WTC11 (cell line): Measurements from ENCODE around the gene CRTC3. TPM values are rescaled to one million over a fixed set of nuclear protein-coding genes. Genes with fewer than 3 reads are reported as not detected.

Experiments used
- ATAC-seq: fragments of 200-7000 bp; cut with Tn5 transposase; 2 replicates; pipeline ENCODE4 v1.10.0; 2021; ENCODE audit warnings: mild to moderate bottlenecking, moderate library complexity
- CTCF ChIA-PET: fragments of 300-600 bp; sonication (Branson Sonifier 250); formaldehyde crosslinking; loops from one replicate; lab custom pipeline; 2021; ENCODE audit warnings: antibody characterized with exemption; lab: Charles Lee
- POLR2A ChIA-PET: fragments of 350-600 bp; sonication (Branson Sonifier 250); formaldehyde crosslinking; loops from one replicate; lab custom pipeline; 2021; ENCODE audit warnings: antibody characterized with exemption; lab: Charles Lee
- DNase-seq: peaks from one replicate; pipeline ENCODE4 v3.0.0; 2021; ENCODE audit warnings: low spot score
- H3K27ac Mint-ChIP-seq: 2 replicates; pipeline ENCODE4 v1.8.0; 2021; ENCODE audit warnings: mixed read lengths
- H3K27me3 Mint-ChIP-seq: 2 replicates; pipeline ENCODE4 v1.8.0; 2021; ENCODE audit warnings: low read depth, mild to moderate bottlenecking, moderate library complexity, mixed read lengths
- H3K36me3 Mint-ChIP-seq: 2 replicates; pipeline ENCODE4 v1.8.0; 2021; ENCODE audit warnings: mixed read lengths
- H3K4me1 Mint-ChIP-seq: 2 replicates; pipeline ENCODE4 v1.8.0; 2022; ENCODE audit warnings: mixed read lengths
- H3K4me3 Mint-ChIP-seq: 2 replicates; pipeline ENCODE4 v1.8.0; 2021; ENCODE audit warnings: mild to moderate bottlenecking, moderate library complexity, mixed read lengths
- H3K9me3 Mint-ChIP-seq: 2 replicates; pipeline ENCODE4 v1.8.0; 2021; ENCODE audit warnings: mixed read lengths
- ATF1 ChIP-seq: sonication (generic); formaldehyde crosslinking; IDR thresholded peaks from 2 replicates; pipeline ENCODE4 v1.8.1; 2023; ENCODE audit warnings: mild to moderate bottlenecking, moderate library complexity, missing genetic modification reagents
- IRF2 ChIP-seq: sonication (generic); formaldehyde crosslinking; IDR thresholded peaks from 2 replicates; pipeline ENCODE4 v1.8.0; 2022; ENCODE audit warnings: low read depth, missing genetic modification reagents, borderline replicate concordance
- JAZF1 ChIP-seq: fragments of 250-450 bp; sonication (Bioruptor Pico); IDR thresholded peaks from 2 replicates; pipeline ENCODE4 v1.9.0; 2021; ENCODE audit warnings: moderate library complexity, mild to moderate bottlenecking, inconsistent platforms
- MYBL2 ChIP-seq: sonication (generic); formaldehyde crosslinking; IDR thresholded peaks from 2 replicates; pipeline ENCODE4 v1.8.1; 2023; ENCODE audit warnings: mild to moderate bottlenecking, moderate library complexity, missing genetic modification reagents
- NFE2L1 ChIP-seq: sonication (generic); formaldehyde crosslinking; IDR thresholded peaks from 2 replicates; pipeline ENCODE4 v1.8.1; 2023; ENCODE audit warnings: missing genetic modification reagents
- NFYB ChIP-seq: sonication (generic); formaldehyde crosslinking; conservative IDR thresholded peaks from 2 replicates; pipeline ENCODE4 v1.8.0; 2022; ENCODE audit warnings: low read depth, missing genetic modification reagents
- RELA ChIP-seq: sonication (generic); formaldehyde crosslinking; IDR thresholded peaks from 2 replicates; pipeline ENCODE4 v1.8.1; 2022; ENCODE audit warnings: missing genetic modification reagents, mild to moderate bottlenecking, borderline replicate concordance
- RORB ChIP-seq: fragments of 250-450 bp; sonication (Bioruptor Pico); IDR thresholded peaks from 2 replicates; pipeline ENCODE4 v1.9.0; 2021; ENCODE audit warnings: mild to moderate bottlenecking
- SOX15 ChIP-seq: fragments of 250-450 bp; sonication (Bioruptor Pico); IDR thresholded peaks from 2 replicates; pipeline ENCODE4 v1.9.0; 2021; ENCODE audit warnings: mild to moderate bottlenecking
- ZNF138 ChIP-seq: sonication (generic); formaldehyde crosslinking; conservative IDR thresholded peaks from 2 replicates; pipeline ENCODE4 v1.8.1; 2022; ENCODE audit warnings: mild to moderate bottlenecking, moderate library complexity, missing genetic modification reagents
- ZNF396 ChIP-seq: fragments of 250-450 bp; sonication (Bioruptor Pico); IDR thresholded peaks from 2 replicates; pipeline ENCODE4 v1.8.0; 2021; ENCODE audit warnings: mild to moderate bottlenecking, moderate library complexity, borderline replicate concordance
- total RNA-seq: library from RNA; stranded (reverse); gene quantifications from 3 replicates; pipeline ENCODE4 v1.2.3, GENCODE V29; 2021
- TF ChIP-seq, protein P1 (sequence below): fragments of 200-600 bp; IDR thresholded peaks from 2 replicates; pipeline ENCODE4 v1.8.0; 2022; ENCODE audit warnings: antibody characterized with exemption
- TF ChIP-seq, protein P2 (sequence below): sonication (generic); formaldehyde crosslinking; IDR thresholded peaks from 2 replicates; pipeline ENCODE4 v1.8.1; 2023; ENCODE audit warnings: mild to moderate bottlenecking, missing genetic modification reagents, moderate library complexity
- TF ChIP-seq, protein P3 (sequence below): fragments of 250-450 bp; sonication (Bioruptor Pico); IDR thresholded peaks from 2 replicates; pipeline ENCODE4 v1.9.0; 2021; ENCODE audit warnings: mild to moderate bottlenecking
- TF ChIP-seq, protein P4 (sequence below): sonication (generic); formaldehyde crosslinking; IDR thresholded peaks from 2 replicates; pipeline ENCODE4 v1.8.1; 2022; ENCODE audit warnings: missing genetic modification reagents, borderline replicate concordance
- TF ChIP-seq, protein P5 (sequence below): sonication (generic); formaldehyde crosslinking; IDR thresholded peaks from 2 replicates; pipeline ENCODE4 v1.8.0; 2023; ENCODE audit warnings: missing genetic modification reagents, mild to moderate bottlenecking, borderline replicate concordance
- TF ChIP-seq, protein P6 (sequence below): sonication (generic); formaldehyde crosslinking; IDR thresholded peaks from 2 replicates; pipeline ENCODE4 v1.8.1; 2023; ENCODE audit warnings: mild to moderate bottlenecking, moderate library complexity, missing genetic modification reagents
- TF ChIP-seq, protein P7 (sequence below): sonication (generic); formaldehyde crosslinking; IDR thresholded peaks from 2 replicates; pipeline ENCODE4 v1.8.1; 2022; ENCODE audit warnings: mild to moderate bottlenecking, missing genetic modification reagents, moderate library complexity, borderline replicate concordance
- TF ChIP-seq, protein P8 (sequence below): sonication (generic); formaldehyde crosslinking; IDR thresholded peaks from 2 replicates; pipeline ENCODE4 v1.8.1; 2022; ENCODE audit warnings: mild to moderate bottlenecking, moderate library complexity, missing genetic modification reagents

CRTC3 gene
- total RNA-seq, 1 experiment from 2014 or later: 8.4 TPM

DNA sequence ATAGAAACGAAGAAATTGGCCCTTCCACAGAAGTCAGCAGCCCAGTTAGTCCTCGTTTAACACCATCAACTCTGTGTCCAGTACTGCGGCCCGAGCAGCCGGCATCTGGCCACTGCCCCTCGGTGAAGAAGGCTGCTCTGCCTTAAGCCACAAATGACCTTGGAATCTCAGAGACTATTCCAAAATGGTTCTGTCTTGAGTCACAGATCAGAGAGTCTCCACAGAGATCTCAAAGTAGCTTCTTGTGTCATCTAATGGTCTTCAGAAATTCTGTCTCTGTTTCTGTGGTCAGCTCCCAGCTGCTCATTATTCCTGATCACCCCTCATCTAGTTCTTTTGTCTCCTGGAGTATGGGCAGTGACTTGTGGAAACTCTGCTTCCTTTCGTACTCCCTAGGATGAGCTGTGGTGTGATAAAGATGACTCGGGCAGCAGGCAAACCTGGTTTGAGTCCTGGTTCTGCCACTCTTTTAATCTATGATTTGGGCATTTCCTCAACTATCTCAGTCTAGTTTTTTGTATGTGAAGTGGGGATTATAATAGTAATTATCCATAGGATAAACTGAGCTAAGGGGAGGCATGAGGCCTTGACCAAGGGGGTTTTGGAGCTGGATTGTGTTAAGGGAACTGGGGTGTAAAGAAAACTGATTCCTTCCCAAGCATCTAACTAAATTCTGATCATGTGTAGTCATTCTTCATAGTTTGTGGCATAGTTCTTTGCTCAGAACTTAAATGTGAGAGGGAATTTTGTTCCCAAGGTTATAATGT is 22.6 kb downstream of the CRTC3 start (continued):
- TF ChIP-seq, protein P1, sequence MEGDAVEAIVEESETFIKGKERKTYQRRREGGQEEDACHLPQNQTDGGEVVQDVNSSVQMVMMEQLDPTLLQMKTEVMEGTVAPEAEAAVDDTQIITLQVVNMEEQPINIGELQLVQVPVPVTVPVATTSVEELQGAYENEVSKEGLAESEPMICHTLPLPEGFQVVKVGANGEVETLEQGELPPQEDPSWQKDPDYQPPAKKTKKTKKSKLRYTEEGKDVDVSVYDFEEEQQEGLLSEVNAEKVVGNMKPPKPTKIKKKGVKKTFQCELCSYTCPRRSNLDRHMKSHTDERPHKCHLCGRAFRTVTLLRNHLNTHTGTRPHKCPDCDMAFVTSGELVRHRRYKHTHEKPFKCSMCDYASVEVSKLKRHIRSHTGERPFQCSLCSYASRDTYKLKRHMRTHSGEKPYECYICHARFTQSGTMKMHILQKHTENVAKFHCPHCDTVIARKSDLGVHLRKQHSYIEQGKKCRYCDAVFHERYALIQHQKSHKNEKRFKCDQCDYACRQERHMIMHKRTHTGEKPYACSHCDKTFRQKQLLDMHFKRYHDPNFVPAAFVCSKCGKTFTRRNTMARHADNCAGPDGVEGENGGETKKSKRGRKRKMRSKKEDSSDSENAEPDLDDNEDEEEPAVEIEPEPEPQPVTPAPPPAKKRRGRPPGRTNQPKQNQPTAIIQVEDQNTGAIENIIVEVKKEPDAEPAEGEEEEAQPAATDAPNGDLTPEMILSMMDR: no peak
- TF ChIP-seq, protein P2, sequence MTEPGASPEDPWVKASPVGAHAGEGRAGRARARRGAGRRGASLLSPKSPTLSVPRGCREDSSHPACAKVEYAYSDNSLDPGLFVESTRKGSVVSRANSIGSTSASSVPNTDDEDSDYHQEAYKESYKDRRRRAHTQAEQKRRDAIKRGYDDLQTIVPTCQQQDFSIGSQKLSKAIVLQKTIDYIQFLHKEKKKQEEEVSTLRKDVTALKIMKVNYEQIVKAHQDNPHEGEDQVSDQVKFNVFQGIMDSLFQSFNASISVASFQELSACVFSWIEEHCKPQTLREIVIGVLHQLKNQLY (CRISPR knock-in tag): no peak
- no peak for TF ChIP-seq JAZF1

DNA sequence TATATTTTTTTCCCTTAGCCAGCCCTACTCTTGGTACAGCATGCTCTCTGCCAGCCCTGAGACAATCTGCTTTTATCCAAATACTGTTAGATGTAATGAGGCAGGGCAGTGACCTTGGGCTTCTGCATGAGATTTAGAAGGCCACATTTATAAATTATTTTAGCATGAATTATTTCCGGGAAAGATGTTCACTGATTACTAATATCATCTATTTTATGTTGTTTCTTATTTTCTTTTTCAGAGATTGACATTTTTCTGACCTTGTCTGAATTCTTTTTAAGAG is 23.1 kb downstream of the CRTC3 start:
- no peak for ATAC-seq
- no peak for DNase-seq
- no peaks in the 10 kb centered on the region for H3K36me3 Mint-ChIP-seq
- H3K4me3 Mint-ChIP-seq: no peak overlapping the region
- H3K27me3 Mint-ChIP-seq: no peaks in the 10 kb centered on the region
- ChIA-PET CTCF (interaction anchor here (0.7 kb wide), 1 partner anchor 51 kb away, joined by 3 read pairs; no protein-coding TSS in a partner anchor), POLR2A (no interaction called here)
- TF ChIP-seq NFYB (CRISPR knock-in tag) (no peak), RORB (no peak), IRF2 (CRISPR knock-in tag) (no peak), ZNF396 (no peak), MYBL2 (CRISPR knock-in tag) (no peak), RELA (CRISPR knock-in tag) (no peak), NFE2L1 (CRISPR knock-in tag) (no peak), ATF1 (no peak), ZNF138 (CRISPR knock-in tag) (no peak), SOX15 (CRISPR knock-in tag) (no peak)
- TF ChIP-seq, protein P3, sequence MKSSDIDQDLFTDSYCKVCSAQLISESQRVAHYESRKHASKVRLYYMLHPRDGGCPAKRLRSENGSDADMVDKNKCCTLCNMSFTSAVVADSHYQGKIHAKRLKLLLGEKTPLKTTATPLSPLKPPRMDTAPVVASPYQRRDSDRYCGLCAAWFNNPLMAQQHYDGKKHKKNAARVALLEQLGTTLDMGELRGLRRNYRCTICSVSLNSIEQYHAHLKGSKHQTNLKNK (CRISPR knock-in tag): no peak
- TF ChIP-seq, protein P4, sequence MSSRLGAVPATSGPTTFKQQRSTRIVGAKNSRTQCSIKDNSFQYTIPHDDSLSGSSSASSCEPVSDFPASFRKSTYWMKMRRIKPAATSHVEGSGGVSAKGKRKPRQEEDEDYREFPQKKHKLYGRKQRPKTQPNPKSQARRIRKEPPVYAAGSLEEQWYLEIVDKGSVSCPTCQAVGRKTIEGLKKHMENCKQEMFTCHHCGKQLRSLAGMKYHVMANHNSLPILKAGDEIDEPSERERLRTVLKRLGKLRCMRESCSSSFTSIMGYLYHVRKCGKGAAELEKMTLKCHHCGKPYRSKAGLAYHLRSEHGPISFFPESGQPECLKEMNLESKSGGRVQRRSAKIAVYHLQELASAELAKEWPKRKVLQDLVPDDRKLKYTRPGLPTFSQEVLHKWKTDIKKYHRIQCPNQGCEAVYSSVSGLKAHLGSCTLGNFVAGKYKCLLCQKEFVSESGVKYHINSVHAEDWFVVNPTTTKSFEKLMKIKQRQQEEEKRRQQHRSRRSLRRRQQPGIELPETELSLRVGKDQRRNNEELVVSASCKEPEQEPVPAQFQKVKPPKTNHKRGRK (CRISPR knock-in tag): no peak
- TF ChIP-seq, protein P5, sequence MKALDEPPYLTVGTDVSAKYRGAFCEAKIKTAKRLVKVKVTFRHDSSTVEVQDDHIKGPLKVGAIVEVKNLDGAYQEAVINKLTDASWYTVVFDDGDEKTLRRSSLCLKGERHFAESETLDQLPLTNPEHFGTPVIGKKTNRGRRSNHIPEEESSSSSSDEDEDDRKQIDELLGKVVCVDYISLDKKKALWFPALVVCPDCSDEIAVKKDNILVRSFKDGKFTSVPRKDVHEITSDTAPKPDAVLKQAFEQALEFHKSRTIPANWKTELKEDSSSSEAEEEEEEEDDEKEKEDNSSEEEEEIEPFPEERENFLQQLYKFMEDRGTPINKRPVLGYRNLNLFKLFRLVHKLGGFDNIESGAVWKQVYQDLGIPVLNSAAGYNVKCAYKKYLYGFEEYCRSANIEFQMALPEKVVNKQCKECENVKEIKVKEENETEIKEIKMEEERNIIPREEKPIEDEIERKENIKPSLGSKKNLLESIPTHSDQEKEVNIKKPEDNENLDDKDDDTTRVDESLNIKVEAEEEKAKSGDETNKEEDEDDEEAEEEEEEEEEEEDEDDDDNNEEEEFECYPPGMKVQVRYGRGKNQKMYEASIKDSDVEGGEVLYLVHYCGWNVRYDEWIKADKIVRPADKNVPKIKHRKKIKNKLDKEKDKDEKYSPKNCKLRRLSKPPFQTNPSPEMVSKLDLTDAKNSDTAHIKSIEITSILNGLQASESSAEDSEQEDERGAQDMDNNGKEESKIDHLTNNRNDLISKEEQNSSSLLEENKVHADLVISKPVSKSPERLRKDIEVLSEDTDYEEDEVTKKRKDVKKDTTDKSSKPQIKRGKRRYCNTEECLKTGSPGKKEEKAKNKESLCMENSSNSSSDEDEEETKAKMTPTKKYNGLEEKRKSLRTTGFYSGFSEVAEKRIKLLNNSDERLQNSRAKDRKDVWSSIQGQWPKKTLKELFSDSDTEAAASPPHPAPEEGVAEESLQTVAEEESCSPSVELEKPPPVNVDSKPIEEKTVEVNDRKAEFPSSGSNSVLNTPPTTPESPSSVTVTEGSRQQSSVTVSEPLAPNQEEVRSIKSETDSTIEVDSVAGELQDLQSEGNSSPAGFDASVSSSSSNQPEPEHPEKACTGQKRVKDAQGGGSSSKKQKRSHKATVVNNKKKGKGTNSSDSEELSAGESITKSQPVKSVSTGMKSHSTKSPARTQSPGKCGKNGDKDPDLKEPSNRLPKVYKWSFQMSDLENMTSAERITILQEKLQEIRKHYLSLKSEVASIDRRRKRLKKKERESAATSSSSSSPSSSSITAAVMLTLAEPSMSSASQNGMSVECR (CRISPR knock-in tag): no peak
- TF ChIP-seq, protein P6, sequence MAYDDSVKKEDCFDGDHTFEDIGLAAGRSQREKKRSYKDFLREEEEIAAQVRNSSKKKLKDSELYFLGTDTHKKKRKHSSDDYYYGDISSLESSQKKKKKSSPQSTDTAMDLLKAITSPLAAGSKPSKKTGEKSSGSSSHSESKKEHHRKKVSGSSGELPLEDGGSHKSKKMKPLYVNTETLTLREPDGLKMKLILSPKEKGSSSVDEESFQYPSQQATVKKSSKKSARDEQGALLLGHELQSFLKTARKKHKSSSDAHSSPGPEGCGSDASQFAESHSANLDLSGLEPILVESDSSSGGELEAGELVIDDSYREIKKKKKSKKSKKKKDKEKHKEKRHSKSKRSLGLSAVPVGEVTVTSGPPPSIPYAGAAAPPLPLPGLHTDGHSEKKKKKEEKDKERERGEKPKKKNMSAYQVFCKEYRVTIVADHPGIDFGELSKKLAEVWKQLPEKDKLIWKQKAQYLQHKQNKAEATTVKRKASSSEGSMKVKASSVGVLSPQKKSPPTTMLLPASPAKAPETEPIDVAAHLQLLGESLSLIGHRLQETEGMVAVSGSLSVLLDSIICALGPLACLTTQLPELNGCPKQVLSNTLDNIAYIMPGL: no peak
- TF ChIP-seq, protein P7, sequence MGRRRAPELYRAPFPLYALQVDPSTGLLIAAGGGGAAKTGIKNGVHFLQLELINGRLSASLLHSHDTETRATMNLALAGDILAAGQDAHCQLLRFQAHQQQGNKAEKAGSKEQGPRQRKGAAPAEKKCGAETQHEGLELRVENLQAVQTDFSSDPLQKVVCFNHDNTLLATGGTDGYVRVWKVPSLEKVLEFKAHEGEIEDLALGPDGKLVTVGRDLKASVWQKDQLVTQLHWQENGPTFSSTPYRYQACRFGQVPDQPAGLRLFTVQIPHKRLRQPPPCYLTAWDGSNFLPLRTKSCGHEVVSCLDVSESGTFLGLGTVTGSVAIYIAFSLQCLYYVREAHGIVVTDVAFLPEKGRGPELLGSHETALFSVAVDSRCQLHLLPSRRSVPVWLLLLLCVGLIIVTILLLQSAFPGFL: no peak
- TF ChIP-seq, protein P8, sequence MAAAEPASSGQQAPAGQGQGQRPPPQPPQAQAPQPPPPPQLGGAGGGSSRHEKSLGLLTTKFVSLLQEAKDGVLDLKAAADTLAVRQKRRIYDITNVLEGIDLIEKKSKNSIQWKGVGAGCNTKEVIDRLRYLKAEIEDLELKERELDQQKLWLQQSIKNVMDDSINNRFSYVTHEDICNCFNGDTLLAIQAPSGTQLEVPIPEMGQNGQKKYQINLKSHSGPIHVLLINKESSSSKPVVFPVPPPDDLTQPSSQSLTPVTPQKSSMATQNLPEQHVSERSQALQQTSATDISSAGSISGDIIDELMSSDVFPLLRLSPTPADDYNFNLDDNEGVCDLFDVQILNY (CRISPR knock-in tag): no peak
- TF ChIP-seq, all 79 proteins: peak for 0
- peaks cover 5% of the 10 kb centered on the region for H3K4me1 Mint-ChIP-seq
- no peak overlapping the region for H3K27ac Mint-ChIP-seq
- H3K9me3 Mint-ChIP-seq: no peaks in the 10 kb centered on the region
